GM23338 (cell line): ENCODE measurements around the gene PRKCH. TPM values are rescaled to one million over a fixed set of nuclear protein-coding genes. Genes with fewer than 3 reads are reported as not detected.

ENCODE experiments used
- ATAC-seq: fragments of 200-7000 bp; cut with Tn5 transposase; 3 replicates; pipeline ENCODE4 v1.9.1; 2020
- DNase-seq: peaks from one replicate; pipeline ENCODE4 v3.0.0-alpha.2; 2015; ENCODE audit warnings: low spot score
- H2AFZ ChIP-seq: fragments of 200-600 bp; sonication (generic); 2 replicates; pipeline ENCODE4 v1.8.0; 2016; ENCODE audit warnings: antibody characterized with exemption, mild to moderate bottlenecking, moderate library complexity
- H3F3A ChIP-seq: fragments of 200-600 bp; sonication (generic); replicated peaks from 2 replicates; pipeline ENCODE4 v1.8.0; 2017; ENCODE audit warnings: antibody characterized with exemption, mixed run types, low read depth
- H3K27ac ChIP-seq: fragments of 200-600 bp; sonication (generic); 2 replicates; pipeline ENCODE4 v1.6.1; 2016; ENCODE audit warnings: low read depth
- H3K27me3 ChIP-seq: fragments of 200-600 bp; sonication (generic); 2 replicates; pipeline ENCODE4 v1.8.0; 2016; ENCODE audit warnings: mild to moderate bottlenecking, mixed run types, moderate library complexity; ENCODE audit not compliant: insufficient read depth
- H3K36me3 ChIP-seq: fragments of 200-600 bp; sonication (generic); 2 replicates; pipeline ENCODE4 v1.8.0; 2016; ENCODE audit warnings: mild to moderate bottlenecking; ENCODE audit not compliant: insufficient read depth
- H3K4me1 ChIP-seq: fragments of 200-600 bp; sonication (generic); 2 replicates; pipeline ENCODE4 v1.8.0; 2016; ENCODE audit warnings: mild to moderate bottlenecking, moderate library complexity; ENCODE audit not compliant: insufficient read depth
- H3K4me2 ChIP-seq: fragments of 200-600 bp; sonication (generic); 2 replicates; pipeline ENCODE4 v1.7.1; 2017; ENCODE audit warnings: mixed run types
- H3K4me3 ChIP-seq: fragments of 200-600 bp; sonication (generic); 2 replicates; pipeline ENCODE4 v1.6.1; 2016; ENCODE audit warnings: mixed run types
- H3K79me2 ChIP-seq: fragments of 200-600 bp; sonication (generic); replicated peaks from 2 replicates; pipeline ENCODE4 v1.8.0; 2017; ENCODE audit warnings: mild to moderate bottlenecking; ENCODE audit not compliant: insufficient read depth
- H3K9me2 ChIP-seq: fragments of 200-600 bp; sonication (generic); 2 replicates; pipeline ENCODE4 v1.8.0; 2017; ENCODE audit not compliant: insufficient read depth
- H4K20me1 ChIP-seq: fragments of 200-600 bp; sonication (generic); replicated peaks from 2 replicates; pipeline ENCODE4 v1.8.0; 2017; ENCODE audit warnings: mild to moderate bottlenecking; ENCODE audit not compliant: insufficient read depth
- H3K27ac Mint-ChIP-seq: 2 replicates; pipeline ENCODE4 v1.8.0; 2020; ENCODE audit warnings: inconsistent platforms, mild to moderate bottlenecking, moderate library complexity, mixed read lengths
- H3K27me3 Mint-ChIP-seq: 3 replicates; pipeline ENCODE4 v1.8.0; 2022; ENCODE audit warnings: low read depth, mild to moderate bottlenecking, moderate library complexity, mixed read lengths, inconsistent platforms; ENCODE audit not compliant: insufficient read depth, poor library complexity
- H3K36me3 Mint-ChIP-seq: 3 replicates; pipeline ENCODE4 v1.8.0; 2021; ENCODE audit warnings: low read depth, mild to moderate bottlenecking, inconsistent platforms, moderate library complexity, mixed read lengths
- H3K4me1 Mint-ChIP-seq: 3 replicates; pipeline ENCODE4 v1.8.0; 2020; ENCODE audit warnings: mild to moderate bottlenecking, inconsistent platforms, mixed read lengths
- H3K4me3 Mint-ChIP-seq: 3 replicates; pipeline ENCODE4 v1.8.0; 2021; ENCODE audit warnings: moderate library complexity, mild to moderate bottlenecking, inconsistent platforms, mixed read lengths
- H3K9me3 Mint-ChIP-seq: 3 replicates; pipeline ENCODE4 v1.8.0; 2020; ENCODE audit warnings: moderate library complexity, mild to moderate bottlenecking, inconsistent platforms, mixed read lengths
- CREB1 ChIP-seq: fragments of 250-450 bp; sonication (Bioruptor Pico); IDR thresholded peaks from 2 replicates; pipeline ENCODE4 v1.5.0; 2020; ENCODE audit warnings: low read depth, mild to moderate bottlenecking, moderate library complexity
- EZH2 ChIP-seq: fragments of 200-600 bp; sonication (generic); IDR thresholded peaks from one replicate; pipeline ENCODE4 v1.8.0; 2017; ENCODE audit warnings: antibody characterized with exemption, mild to moderate bottlenecking, low read depth; ENCODE audit not compliant: unreplicated experiment
- EZH2phosphoT487 ChIP-seq: fragments of 200-600 bp; sonication (generic); IDR thresholded peaks from one replicate; pipeline ENCODE4 v1.8.1; 2018; ENCODE audit warnings: antibody characterized with exemption; ENCODE audit not compliant: unreplicated experiment
- JUNB ChIP-seq: IDR thresholded peaks from one replicate; pipeline ENCODE4 v1.6.1; 2016; ENCODE audit warnings: antibody characterized with exemption; ENCODE audit not compliant: unreplicated experiment
- NANOG ChIP-seq: IDR thresholded peaks from 2 replicates; pipeline ENCODE4 v1.6.1; 2016; ENCODE audit warnings: antibody characterized with exemption, borderline replicate concordance
- POLR2AphosphoS5 ChIP-seq: IDR thresholded peaks from 2 replicates; pipeline ENCODE4 v1.6.1; 2016; ENCODE audit warnings: antibody characterized with exemption, low read depth
- STAT1 ChIP-seq: IDR thresholded peaks from one replicate; pipeline ENCODE4 v1.6.1; 2016; ENCODE audit warnings: antibody characterized with exemption; ENCODE audit not compliant: unreplicated experiment
- ZNF114 ChIP-seq: fragments of 250-450 bp; sonication (Bioruptor Pico); IDR thresholded peaks from 2 replicates; pipeline ENCODE4 v1.5.0; 2020; ENCODE audit warnings: mild to moderate bottlenecking, moderate library complexity
- ZNF331 ChIP-seq: fragments of 250-450 bp; sonication (Bioruptor Pico); IDR thresholded peaks from 2 replicates; pipeline ENCODE4 v1.5.0; 2020; ENCODE audit warnings: low read depth, mild to moderate bottlenecking, moderate library complexity
- polyA plus RNA-seq: library from polyadenylated mRNA; unstranded; fragments of >200 nt; fragmentation: Nextera tagmentation; extraction: Ambion mirVana; gene quantifications from 2 replicates; pipeline ENCODE4 v1.2.1, GENCODE V29; 2016
- total RNA-seq: library from RNA; depleted of rRNA; stranded (reverse); fragments of >200 nt; shearing (Covaris generic); gene quantifications from 2 replicates; pipeline ENCODE4 v1.2.3, GENCODE V29; 2014
- TF ChIP-seq, protein P1 (sequence below): fragments of 250-450 bp; sonication (Bioruptor Pico); IDR thresholded peaks from 2 replicates; pipeline ENCODE4 v1.5.0; 2020; ENCODE audit warnings: mild to moderate bottlenecking, moderate library complexity
- TF ChIP-seq, protein P2 (sequence below): IDR thresholded peaks from 2 replicates; pipeline ENCODE4 v1.6.1; 2016; ENCODE audit warnings: antibody characterized with exemption
- TF ChIP-seq, protein P3 (sequence below): IDR thresholded peaks from one replicate; pipeline ENCODE4 v1.6.1; 2018; ENCODE audit warnings: antibody characterized with exemption; ENCODE audit not compliant: unreplicated experiment
- TF ChIP-seq, protein P4 (sequence below), 2 experiments: fragments of 200-600 bp in 1 of 2; sonication (generic) in 1 of 2; conservative IDR thresholded peaks; 2 replicates each; pipeline versions ENCODE4 v1.5.1 to v1.6.1; 2016 to 2017; ENCODE audit warnings: antibody characterized with exemption in 2 of 2, low read depth in 2 of 2, mild to moderate bottlenecking in 2 of 2, moderate library complexity in 1 of 2

The PRKCH gene
- total and polyA plus RNA-seq, 2 experiments from 2014 or later = 5.4 to 10.1 TPM

DNA sequence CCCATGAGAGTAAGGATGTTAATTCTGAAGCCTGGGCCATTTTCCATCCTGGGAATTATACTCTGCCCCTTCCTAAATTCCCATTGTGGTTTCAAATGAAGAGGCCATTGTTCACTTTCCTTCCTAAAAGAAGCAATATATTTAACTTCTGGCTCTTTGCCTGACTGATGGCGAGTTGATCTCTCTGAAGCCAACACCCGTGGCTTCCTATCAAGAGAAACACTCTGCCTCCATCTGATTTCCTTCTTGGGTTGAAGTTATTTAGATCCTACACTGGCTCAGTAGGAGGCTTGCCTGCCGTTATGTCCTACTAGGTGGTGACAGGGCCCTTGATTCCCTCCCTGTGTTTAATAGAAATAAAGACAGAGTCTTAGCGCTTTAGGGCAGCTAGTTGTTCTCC is 97.4 kb downstream of the PRKCH start (continued):
- TF ChIP-seq, protein P1, sequence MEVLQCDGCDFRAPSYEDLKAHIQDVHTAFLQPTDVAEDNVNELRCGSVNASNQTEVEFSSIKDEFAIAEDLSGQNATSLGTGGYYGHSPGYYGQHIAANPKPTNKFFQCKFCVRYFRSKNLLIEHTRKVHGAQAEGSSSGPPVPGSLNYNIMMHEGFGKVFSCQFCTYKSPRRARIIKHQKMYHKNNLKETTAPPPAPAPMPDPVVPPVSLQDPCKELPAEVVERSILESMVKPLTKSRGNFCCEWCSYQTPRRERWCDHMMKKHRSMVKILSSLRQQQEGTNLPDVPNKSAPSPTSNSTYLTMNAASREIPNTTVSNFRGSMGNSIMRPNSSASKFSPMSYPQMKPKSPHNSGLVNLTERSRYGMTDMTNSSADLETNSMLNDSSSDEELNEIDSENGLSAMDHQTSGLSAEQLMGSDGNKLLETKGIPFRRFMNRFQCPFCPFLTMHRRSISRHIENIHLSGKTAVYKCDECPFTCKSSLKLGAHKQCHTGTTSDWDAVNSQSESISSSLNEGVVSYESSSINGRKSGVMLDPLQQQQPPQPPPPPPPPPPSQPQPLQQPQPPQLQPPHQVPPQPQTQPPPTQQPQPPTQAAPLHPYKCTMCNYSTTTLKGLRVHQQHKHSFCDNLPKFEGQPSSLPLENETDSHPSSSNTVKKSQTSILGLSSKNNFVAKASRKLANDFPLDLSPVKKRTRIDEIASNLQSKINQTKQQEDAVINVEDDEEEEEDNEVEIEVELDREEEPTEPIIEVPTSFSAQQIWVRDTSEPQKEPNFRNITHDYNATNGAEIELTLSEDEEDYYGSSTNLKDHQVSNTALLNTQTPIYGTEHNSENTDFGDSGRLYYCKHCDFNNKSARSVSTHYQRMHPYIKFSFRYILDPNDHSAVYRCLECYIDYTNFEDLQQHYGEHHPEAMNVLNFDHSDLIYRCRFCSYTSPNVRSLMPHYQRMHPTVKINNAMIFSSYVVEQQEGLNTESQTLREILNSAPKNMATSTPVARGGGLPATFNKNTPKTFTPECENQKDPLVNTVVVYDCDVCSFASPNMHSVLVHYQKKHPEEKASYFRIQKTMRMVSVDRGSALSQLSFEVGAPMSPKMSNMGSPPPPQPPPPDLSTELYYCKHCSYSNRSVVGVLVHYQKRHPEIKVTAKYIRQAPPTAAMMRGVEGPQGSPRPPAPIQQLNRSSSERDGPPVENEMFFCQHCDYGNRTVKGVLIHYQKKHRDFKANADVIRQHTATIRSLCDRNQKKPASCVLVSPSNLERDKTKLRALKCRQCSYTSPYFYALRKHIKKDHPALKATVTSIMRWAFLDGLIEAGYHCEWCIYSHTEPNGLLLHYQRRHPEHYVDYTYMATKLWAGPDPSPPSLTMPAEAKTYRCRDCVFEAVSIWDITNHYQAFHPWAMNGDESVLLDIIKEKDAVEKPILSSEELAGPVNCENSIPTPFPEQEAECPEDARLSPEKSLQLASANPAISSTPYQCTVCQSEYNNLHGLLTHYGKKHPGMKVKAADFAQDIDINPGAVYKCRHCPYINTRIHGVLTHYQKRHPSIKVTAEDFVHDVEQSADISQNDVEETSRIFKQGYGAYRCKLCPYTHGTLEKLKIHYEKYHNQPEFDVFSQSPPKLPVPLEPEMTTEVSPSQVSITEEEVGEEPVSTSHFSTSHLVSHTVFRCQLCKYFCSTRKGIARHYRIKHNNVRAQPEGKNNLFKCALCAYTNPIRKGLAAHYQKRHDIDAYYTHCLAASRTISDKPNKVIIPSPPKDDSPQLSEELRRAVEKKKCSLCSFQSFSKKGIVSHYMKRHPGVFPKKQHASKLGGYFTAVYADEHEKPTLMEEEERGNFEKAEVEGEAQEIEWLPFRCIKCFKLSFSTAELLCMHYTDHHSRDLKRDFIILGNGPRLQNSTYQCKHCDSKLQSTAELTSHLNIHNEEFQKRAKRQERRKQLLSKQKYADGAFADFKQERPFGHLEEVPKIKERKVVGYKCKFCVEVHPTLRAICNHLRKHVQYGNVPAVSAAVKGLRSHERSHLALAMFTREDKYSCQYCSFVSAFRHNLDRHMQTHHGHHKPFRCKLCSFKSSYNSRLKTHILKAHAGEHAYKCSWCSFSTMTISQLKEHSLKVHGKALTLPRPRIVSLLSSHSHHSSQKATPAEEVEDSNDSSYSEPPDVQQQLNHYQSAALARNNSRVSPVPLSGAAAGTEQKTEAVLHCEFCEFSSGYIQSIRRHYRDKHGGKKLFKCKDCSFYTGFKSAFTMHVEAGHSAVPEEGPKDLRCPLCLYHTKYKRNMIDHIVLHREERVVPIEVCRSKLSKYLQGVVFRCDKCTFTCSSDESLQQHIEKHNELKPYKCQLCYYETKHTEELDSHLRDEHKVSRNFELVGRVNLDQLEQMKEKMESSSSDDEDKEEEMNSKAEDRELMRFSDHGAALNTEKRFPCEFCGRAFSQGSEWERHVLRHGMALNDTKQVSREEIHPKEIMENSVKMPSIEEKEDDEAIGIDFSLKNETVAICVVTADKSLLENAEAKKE (CRISPR knock-in tag) = no peak
- TF ChIP-seq EZH2phosphoT487 (no peak), ZNF331 (no peak), STAT1 (no peak), POLR2AphosphoS5 (no peak), NANOG (no peak), ZNF114 (CRISPR knock-in tag) (no peak)
- TF ChIP-seq, protein P2, sequence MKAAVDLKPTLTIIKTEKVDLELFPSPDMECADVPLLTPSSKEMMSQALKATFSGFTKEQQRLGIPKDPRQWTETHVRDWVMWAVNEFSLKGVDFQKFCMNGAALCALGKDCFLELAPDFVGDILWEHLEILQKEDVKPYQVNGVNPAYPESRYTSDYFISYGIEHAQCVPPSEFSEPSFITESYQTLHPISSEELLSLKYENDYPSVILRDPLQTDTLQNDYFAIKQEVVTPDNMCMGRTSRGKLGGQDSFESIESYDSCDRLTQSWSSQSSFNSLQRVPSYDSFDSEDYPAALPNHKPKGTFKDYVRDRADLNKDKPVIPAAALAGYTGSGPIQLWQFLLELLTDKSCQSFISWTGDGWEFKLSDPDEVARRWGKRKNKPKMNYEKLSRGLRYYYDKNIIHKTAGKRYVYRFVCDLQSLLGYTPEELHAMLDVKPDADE = no peak

DNA sequence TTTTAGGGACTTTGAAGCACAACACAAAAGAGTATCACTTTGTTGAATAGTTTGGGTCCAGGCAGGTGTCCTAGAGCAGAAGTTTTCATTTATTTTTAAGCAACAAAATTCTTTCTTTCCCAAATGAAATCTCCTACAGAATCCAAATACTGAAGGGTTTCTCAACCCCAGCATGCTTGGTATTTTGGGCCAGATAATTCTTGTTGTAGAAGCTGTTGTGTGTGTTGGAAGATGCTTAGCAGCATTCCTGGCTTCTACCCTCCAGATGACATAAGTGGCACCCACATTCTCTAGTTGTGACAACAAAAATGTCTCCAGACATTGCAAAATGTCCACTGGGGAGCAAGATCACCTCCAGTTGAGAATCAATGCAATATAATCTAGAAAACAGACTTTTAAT is 97.8 kb downstream of the PRKCH start:
- no peaks in the 10 kb centered on the region for H4K20me1 ChIP-seq
- H2AFZ ChIP-seq = no peak overlapping the region
- H3F3A ChIP-seq = no peaks in the 10 kb centered on the region
- H3K36me3 Mint-ChIP-seq = no peaks in the 10 kb centered on the region
- no peak overlapping the region for H3K27ac Mint-ChIP-seq
- H3K4me1 Mint-ChIP-seq = peaks cover 7% of the 10 kb centered on the region; the same call in 2 of the 3 replicates
- H3K4me3 ChIP-seq = no peak overlapping the region
- no peak overlapping the region for H3K4me3 Mint-ChIP-seq
- no peaks in the 10 kb centered on the region; the same call in 2 of the 3 replicates for H3K9me3 Mint-ChIP-seq
- H3K27me3 ChIP-seq = no peaks in the 10 kb centered on the region
- peaks cover 3% of the 10 kb centered on the region; the same call in 1 of the 2 replicates for H3K9me2 ChIP-seq
- H3K27me3 Mint-ChIP-seq = peaks cover 3% of the 10 kb centered on the region
- H3K36me3 ChIP-seq = no peaks in the 10 kb centered on the region
- no peak for ATAC-seq
- no peak overlapping the region for H3K4me2 ChIP-seq
- no peaks in the 10 kb centered on the region for H3K4me1 ChIP-seq
- no peaks in the 10 kb centered on the region for H3K79me2 ChIP-seq
- no peak for DNase-seq
- H3K27ac ChIP-seq = no peak overlapping the region
- TF ChIP-seq NANOG (no peak), EZH2phosphoT487 (no peak), POLR2AphosphoS5 (no peak), JUNB (no peak), CREB1 (CRISPR knock-in tag) (no peak), STAT1 (no peak), ZNF331 (no peak), EZH2 (no peak), ZNF114 (CRISPR knock-in tag) (no peak)
- TF ChIP-seq, protein P3, sequence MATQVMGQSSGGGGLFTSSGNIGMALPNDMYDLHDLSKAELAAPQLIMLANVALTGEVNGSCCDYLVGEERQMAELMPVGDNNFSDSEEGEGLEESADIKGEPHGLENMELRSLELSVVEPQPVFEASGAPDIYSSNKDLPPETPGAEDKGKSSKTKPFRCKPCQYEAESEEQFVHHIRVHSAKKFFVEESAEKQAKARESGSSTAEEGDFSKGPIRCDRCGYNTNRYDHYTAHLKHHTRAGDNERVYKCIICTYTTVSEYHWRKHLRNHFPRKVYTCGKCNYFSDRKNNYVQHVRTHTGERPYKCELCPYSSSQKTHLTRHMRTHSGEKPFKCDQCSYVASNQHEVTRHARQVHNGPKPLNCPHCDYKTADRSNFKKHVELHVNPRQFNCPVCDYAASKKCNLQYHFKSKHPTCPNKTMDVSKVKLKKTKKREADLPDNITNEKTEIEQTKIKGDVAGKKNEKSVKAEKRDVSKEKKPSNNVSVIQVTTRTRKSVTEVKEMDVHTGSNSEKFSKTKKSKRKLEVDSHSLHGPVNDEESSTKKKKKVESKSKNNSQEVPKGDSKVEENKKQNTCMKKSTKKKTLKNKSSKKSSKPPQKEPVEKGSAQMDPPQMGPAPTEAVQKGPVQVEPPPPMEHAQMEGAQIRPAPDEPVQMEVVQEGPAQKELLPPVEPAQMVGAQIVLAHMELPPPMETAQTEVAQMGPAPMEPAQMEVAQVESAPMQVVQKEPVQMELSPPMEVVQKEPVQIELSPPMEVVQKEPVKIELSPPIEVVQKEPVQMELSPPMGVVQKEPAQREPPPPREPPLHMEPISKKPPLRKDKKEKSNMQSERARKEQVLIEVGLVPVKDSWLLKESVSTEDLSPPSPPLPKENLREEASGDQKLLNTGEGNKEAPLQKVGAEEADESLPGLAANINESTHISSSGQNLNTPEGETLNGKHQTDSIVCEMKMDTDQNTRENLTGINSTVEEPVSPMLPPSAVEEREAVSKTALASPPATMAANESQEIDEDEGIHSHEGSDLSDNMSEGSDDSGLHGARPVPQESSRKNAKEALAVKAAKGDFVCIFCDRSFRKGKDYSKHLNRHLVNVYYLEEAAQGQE = no peak
- TF ChIP-seq, protein P4, sequence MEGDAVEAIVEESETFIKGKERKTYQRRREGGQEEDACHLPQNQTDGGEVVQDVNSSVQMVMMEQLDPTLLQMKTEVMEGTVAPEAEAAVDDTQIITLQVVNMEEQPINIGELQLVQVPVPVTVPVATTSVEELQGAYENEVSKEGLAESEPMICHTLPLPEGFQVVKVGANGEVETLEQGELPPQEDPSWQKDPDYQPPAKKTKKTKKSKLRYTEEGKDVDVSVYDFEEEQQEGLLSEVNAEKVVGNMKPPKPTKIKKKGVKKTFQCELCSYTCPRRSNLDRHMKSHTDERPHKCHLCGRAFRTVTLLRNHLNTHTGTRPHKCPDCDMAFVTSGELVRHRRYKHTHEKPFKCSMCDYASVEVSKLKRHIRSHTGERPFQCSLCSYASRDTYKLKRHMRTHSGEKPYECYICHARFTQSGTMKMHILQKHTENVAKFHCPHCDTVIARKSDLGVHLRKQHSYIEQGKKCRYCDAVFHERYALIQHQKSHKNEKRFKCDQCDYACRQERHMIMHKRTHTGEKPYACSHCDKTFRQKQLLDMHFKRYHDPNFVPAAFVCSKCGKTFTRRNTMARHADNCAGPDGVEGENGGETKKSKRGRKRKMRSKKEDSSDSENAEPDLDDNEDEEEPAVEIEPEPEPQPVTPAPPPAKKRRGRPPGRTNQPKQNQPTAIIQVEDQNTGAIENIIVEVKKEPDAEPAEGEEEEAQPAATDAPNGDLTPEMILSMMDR (conservative IDR thresholded peaks at IDR 0.05; ENCODE audit: low read depth in 2 of 2) = no peak
